SK-N-DZ (cell line): ENCODE data around the gene PLCL1.
"Not testable (repeated sequence)": the region's sequence is repeated elsewhere in the genome, so short reads cannot be mapped to it uniquely, and the experiment has no call there.

Experiments used
- DNase-seq: peaks from one replicate; pipeline ENCODE4 v3.0.0-alpha.2; 2015; ENCODE audit warnings: low spot score

PLCL1 gene

GRCh38 chr2:197809064-197809463 is 4.7 kb downstream of the PLCL1 start:
- DNase-seq: no peak

GRCh38 chr2:197810016-197810415 is 5.6 kb downstream of the PLCL1 start:
- DNase-seq: no peak

- DNase-seq: no peak
Measured at GRCh38 chr2:197810491-197810890, 6.1 kb downstream of the PLCL1 start.

- DNase-seq: no peak
Measured at GRCh38 chr2:197813093-197813787, 8.8 kb downstream of the PLCL1 start.

- DNase-seq: no peak
Measured at GRCh38 chr2:197814526-197814925, 10.1 kb downstream of the PLCL1 start.

GRCh38 chr2:197821550-197822289 is 17.3 kb downstream of the PLCL1 start:
- DNase-seq: no peak

- no peak for DNase-seq
Measured at GRCh38 chr2:197822333-197822732, 17.9 kb downstream of the PLCL1 start.

- DNase-seq: no peak
Measured at GRCh38 chr2:197827618-197828017, 23.2 kb downstream of the PLCL1 start.

GRCh38 chr2:197828464-197829135 is 24.2 kb downstream of the PLCL1 start:
- no peak for DNase-seq

GRCh38 chr2:197834771-197835170 is 30.4 kb downstream of the PLCL1 start:
- not testable (repeated sequence) for DNase-seq

- no peak for DNase-seq
Measured at GRCh38 chr2:197835293-197835692, 30.9 kb downstream of the PLCL1 start.

GRCh38 chr2:197838036-197838435 is 33.6 kb downstream of the PLCL1 start:
- no peak for DNase-seq

- no peak for DNase-seq
Measured at GRCh38 chr2:197838579-197838978, 34.2 kb downstream of the PLCL1 start.

- DNase-seq: no peak
Measured at GRCh38 chr2:197839327-197839726, 34.9 kb downstream of the PLCL1 start.

- DNase-seq: no peak
Measured at GRCh38 chr2:197839856-197840255, 35.5 kb downstream of the PLCL1 start.

- DNase-seq: no peak
Measured at GRCh38 chr2:197846128-197846527, 41.7 kb downstream of the PLCL1 start.

- DNase-seq: no peak
Measured at GRCh38 chr2:197846777-197847176, 42.4 kb downstream of the PLCL1 start.

- no peak for DNase-seq
Measured at GRCh38 chr2:197847651-197848401, 43.4 kb downstream of the PLCL1 start.

- no peak for DNase-seq
Measured at GRCh38 chr2:197848602-197849001, 44.2 kb downstream of the PLCL1 start.

- DNase-seq: no peak
Measured at GRCh38 chr2:197850882-197851450, 46.6 kb downstream of the PLCL1 start.

GRCh38 chr2:197851451-197851850 is 47.1 kb downstream of the PLCL1 start:
- no peak for DNase-seq

GRCh38 chr2:197852108-197852507 is 47.7 kb downstream of the PLCL1 start:
- no peak for DNase-seq
